GM12891 (cell line): ENCODE data around the gene CYTH4.

Experiments used
- PAX5 ChIP-seq: IDR thresholded peaks from 2 replicates; pipeline ENCODE4 v1.6.1; 2011; ENCODE audit warnings: low read length, moderate library complexity, mild to moderate bottlenecking; ENCODE audit not compliant: insufficient read depth, severe bottlenecking
- POLR2A ChIP-seq: IDR thresholded peaks from 2 replicates; pipeline ENCODE4 v1.6.1; 2011; ENCODE audit warnings: low read depth, low read length, control low read depth
- POLR2AphosphoS5 ChIP-seq: IDR thresholded peaks from 2 replicates; pipeline ENCODE4 v1.6.1; 2011; ENCODE audit warnings: low read depth, low read length, control low read depth
- POU2F2 ChIP-seq: IDR thresholded peaks from 2 replicates; pipeline ENCODE4 v1.6.1; 2011; ENCODE audit warnings: low read depth, mild to moderate bottlenecking, control low read depth, low read length, moderate library complexity
- SPI1 ChIP-seq: IDR thresholded peaks from 2 replicates; pipeline ENCODE4 v1.6.1; 2011; ENCODE audit warnings: low read depth, low read length, control low read depth
- TAF1 ChIP-seq: IDR thresholded peaks from 2 replicates; pipeline ENCODE4 v1.6.1; 2011; ENCODE audit warnings: low read depth, low read length, control low read depth

DNA sequence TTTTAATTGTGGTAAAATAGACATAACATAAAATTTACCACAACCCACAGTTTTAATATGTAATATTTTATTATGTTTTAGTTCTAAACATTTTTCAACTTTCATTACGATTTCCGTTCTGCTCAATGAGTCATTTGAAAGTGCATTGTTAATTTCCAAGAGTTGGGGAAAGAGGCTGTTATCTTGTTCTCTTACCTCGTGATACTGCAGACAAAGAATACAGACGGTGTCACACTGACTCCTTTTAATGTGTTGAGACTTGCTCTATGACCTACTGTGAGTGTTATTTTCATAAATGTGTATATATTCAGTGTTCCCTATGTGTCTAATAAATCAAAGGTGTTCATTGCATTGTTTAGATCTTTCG lies 27.5 kb upstream of the CYTH4 start:
- TF ChIP-seq POLR2A: no peak
- no peak for TF ChIP-seq POLR2AphosphoS5
- no peak for TF ChIP-seq TAF1
- no peak for TF ChIP-seq POU2F2
- TF ChIP-seq SPI1: no peak
- no peak for TF ChIP-seq PAX5
